PC-3 (cell line): ENCODE measurements around the gene IGFBP7. TPM values are rescaled to one million over a fixed set of nuclear protein-coding genes. Genes with fewer than 3 reads are reported as not detected.
A peak's percentile ranks its signal among the peaks of the same experiment; 100 is the strongest.

Source experiments
- ATAC-seq: fragments of 200-7000 bp; cut with Tn5 transposase; 2 replicates; pipeline ENCODE4 v1.9.1; 2020; ENCODE audit warnings: mild to moderate bottlenecking, moderate library complexity
- BruUV-seq: library from RNA; stranded (reverse); fragments of 400-500 nt; replicated peaks from 2 replicates; lab custom pipeline; 2021; lab: Mats Ljungman, UMichigan
- CTCF ChIA-PET: fragments of 300-600 bp; sonication (Branson Sonifier 250); formaldehyde crosslinking; loops from one replicate; lab custom pipeline; 2022; ENCODE audit warnings: antibody characterized with exemption; lab: Charles Lee
- POLR2A ChIA-PET: fragments of 300-600 bp; sonication (Branson Sonifier 250); formaldehyde crosslinking; loops from one replicate; lab custom pipeline; 2022; ENCODE audit warnings: antibody characterized with exemption; ENCODE audit not compliant: unreplicated experiment; lab: Charles Lee
- DNase-seq: peaks from one replicate; pipeline ENCODE4 v3.0.0-alpha.2; 2015
- H2AFZ ChIP-seq: fragments of 300-600 bp; sonication (generic); 2 replicates; pipeline ENCODE4 v1.6.0; 2016; ENCODE audit warnings: antibody characterized with exemption, low read length
- H3F3A ChIP-seq: fragments of 300-600 bp; sonication (generic); one replicate; pipeline ENCODE4 v1.6.0; 2017; ENCODE audit warnings: antibody characterized with exemption, low read length, control low read depth, mild to moderate bottlenecking; ENCODE audit not compliant: unreplicated experiment
- H3K27ac ChIP-seq: fragments of 300-600 bp; sonication (generic); 2 replicates; pipeline ENCODE4 v1.5.1; 2016; ENCODE audit warnings: mild to moderate bottlenecking, low read length
- H3K27me3 ChIP-seq: fragments of 300-600 bp; sonication (generic); 2 replicates; pipeline ENCODE4 v1.6.1; 2016; ENCODE audit warnings: low read length, mixed read lengths
- H3K36me3 ChIP-seq: fragments of 300-600 bp; sonication (generic); 2 replicates; pipeline ENCODE4 v1.6.1; 2016; ENCODE audit warnings: low read depth, mixed run types, low read length, mixed read lengths
- H3K4me1 ChIP-seq: fragments of 300-600 bp; sonication (generic); 2 replicates; pipeline ENCODE4 v1.5.1; 2016; ENCODE audit warnings: low read length; ENCODE audit not compliant: insufficient read depth
- H3K4me2 ChIP-seq: fragments of 300-600 bp; sonication (generic); 2 replicates; pipeline ENCODE4 v1.6.0; 2016; ENCODE audit warnings: low read length
- H3K4me3 ChIP-seq: fragments of 300-600 bp; sonication (generic); 2 replicates; pipeline ENCODE4 v1.5.1; 2016; ENCODE audit warnings: mild to moderate bottlenecking, low read length, mixed read lengths
- H3K79me2 ChIP-seq: fragments of 300-600 bp; sonication (generic); 2 replicates; pipeline ENCODE4 v1.6.1; 2017; ENCODE audit warnings: low read length, mixed read lengths
- H3K9ac ChIP-seq: fragments of 300-600 bp; sonication (generic); 2 replicates; pipeline ENCODE4 v1.6.0; 2016; ENCODE audit warnings: mild to moderate bottlenecking, low read length
- H3K9me2 ChIP-seq: fragments of 300-600 bp; sonication (generic); replicated peaks from 2 replicates; pipeline ENCODE4 v1.6.1; 2016; ENCODE audit warnings: mixed run types, low read length, mixed read lengths
- H3K9me3 ChIP-seq: fragments of 300-600 bp; sonication (generic); 2 replicates; pipeline ENCODE4 v1.6.1; 2016; ENCODE audit warnings: low read length, mixed read lengths
- H4K20me1 ChIP-seq: fragments of 300-600 bp; sonication (generic); 2 replicates; pipeline ENCODE4 v1.6.1; 2016; ENCODE audit warnings: low read length, mixed read lengths
- EZH2 ChIP-seq: fragments of 300-600 bp; sonication (generic); IDR thresholded peaks from one replicate; pipeline ENCODE4 v1.6.1; 2017; ENCODE audit warnings: antibody characterized with exemption, mild to moderate bottlenecking, low read length; ENCODE audit not compliant: unreplicated experiment
- EZH2phosphoT487 ChIP-seq: fragments of 300-600 bp; sonication (generic); IDR thresholded peaks from 2 replicates; pipeline ENCODE4 v1.6.1; 2018; ENCODE audit warnings: mild to moderate bottlenecking, antibody characterized with exemption, low read length, borderline replicate concordance
- intact Hi-C: fragments of 100-400 bp; cut with micrococcal nuclease; formaldehyde crosslinking; loops from 2 replicates; pipeline ENCODE4 v1.9.0; 2023
- total RNA-seq: library from RNA; depleted of rRNA; stranded (reverse); fragments of >200 nt; gene quantifications from 2 replicates; pipeline ENCODE4 v1.2.3, GENCODE V29; 2014
- TF ChIP-seq, protein P1 (sequence below): fragments of 300-600 bp; sonication (generic); conservative IDR thresholded peaks from 2 replicates; pipeline ENCODE4 v1.5.1; 2017; ENCODE audit warnings: antibody characterized with exemption, low read depth, mild to moderate bottlenecking, low read length

IGFBP7 gene
- total RNA-seq, 1 experiment from 2014 or later = not detected

DNA sequence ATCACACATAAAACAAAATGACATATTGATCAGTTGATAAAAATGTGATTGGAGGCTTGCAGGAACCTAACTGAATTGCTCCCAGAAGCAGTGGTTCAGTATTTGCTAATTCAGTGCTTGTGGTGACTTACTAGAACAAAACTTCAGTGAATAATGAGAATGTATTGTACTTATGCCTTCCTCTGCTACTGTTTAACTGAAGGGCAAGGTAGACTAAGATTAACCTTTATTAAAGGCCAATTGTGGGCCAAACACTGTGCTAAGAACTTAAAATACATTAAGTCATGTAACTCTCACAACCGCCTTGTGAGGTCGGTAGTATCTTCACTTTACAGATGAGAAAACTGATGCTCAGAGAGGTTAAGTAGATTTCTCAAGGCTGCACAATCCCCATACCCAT, 14.9 kb downstream of the IGFBP7 start:
- H2AFZ ChIP-seq = peak overlapping the region; percentile 14; the same call in 1 of the 2 replicates
- no peak overlapping the region for H3K27ac ChIP-seq
- H3K9ac ChIP-seq = no peak overlapping the region
- H4K20me1 ChIP-seq = no peaks in the 10 kb centered on the region
- BruUV-seq = no TSS peak
- no peaks in the 10 kb centered on the region for H3K9me2 ChIP-seq
- TF ChIP-seq, protein P1, sequence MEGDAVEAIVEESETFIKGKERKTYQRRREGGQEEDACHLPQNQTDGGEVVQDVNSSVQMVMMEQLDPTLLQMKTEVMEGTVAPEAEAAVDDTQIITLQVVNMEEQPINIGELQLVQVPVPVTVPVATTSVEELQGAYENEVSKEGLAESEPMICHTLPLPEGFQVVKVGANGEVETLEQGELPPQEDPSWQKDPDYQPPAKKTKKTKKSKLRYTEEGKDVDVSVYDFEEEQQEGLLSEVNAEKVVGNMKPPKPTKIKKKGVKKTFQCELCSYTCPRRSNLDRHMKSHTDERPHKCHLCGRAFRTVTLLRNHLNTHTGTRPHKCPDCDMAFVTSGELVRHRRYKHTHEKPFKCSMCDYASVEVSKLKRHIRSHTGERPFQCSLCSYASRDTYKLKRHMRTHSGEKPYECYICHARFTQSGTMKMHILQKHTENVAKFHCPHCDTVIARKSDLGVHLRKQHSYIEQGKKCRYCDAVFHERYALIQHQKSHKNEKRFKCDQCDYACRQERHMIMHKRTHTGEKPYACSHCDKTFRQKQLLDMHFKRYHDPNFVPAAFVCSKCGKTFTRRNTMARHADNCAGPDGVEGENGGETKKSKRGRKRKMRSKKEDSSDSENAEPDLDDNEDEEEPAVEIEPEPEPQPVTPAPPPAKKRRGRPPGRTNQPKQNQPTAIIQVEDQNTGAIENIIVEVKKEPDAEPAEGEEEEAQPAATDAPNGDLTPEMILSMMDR = no peak
- no peak for TF ChIP-seq EZH2
- no peak for TF ChIP-seq EZH2phosphoT487
- ATAC-seq (no peak), DNase-seq (no peak)
- POLR2A ChIA-PET = no interaction called here
- CTCF ChIA-PET = no interaction called here
- H3K36me3 ChIP-seq = no peaks in the 10 kb centered on the region
- no peak overlapping the region for H3K4me2 ChIP-seq
- no peaks in the 10 kb centered on the region for H3K4me1 ChIP-seq
- no peaks in the 10 kb centered on the region for H3K79me2 ChIP-seq
- intact Hi-C loops = no loop called here
- H3K9me3 ChIP-seq = no peaks in the 10 kb centered on the region
- peaks cover 22% of the 10 kb centered on the region for H3K27me3 ChIP-seq
- no peak overlapping the region for H3K4me3 ChIP-seq
- no peaks in the 10 kb centered on the region for H3F3A ChIP-seq

DNA sequence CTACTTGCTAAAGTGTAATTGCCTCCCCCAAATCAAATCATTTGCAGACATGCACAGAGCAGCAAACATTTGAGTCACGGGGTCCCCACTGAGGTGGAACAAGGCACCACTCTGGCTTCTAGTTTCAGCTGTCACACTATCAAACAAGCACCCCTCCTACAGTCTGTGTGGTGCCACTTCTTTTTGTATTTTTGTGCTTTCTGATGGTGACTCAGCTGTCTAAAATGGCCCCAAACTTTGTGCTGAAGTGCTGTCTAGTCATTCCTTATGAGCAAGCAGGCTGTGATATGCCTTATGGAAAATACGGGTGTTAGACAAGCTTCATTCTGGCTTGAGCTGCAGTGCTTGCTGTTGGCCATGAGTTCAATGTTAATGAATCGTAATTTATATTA, 15.4 kb downstream of the IGFBP7 start:
- Histone ChIP-seq H3F3A (no peaks in the 10 kb centered on the region), H3K4me3 (no peak overlapping the region), H3K36me3 (no peaks in the 10 kb centered on the region), H3K27ac (no peak overlapping the region), H4K20me1 (no peaks in the 10 kb centered on the region), H3K9me2 (no peaks in the 10 kb centered on the region), H3K9ac (no peak overlapping the region), H3K9me3 (no peaks in the 10 kb centered on the region), H3K79me2 (no peaks in the 10 kb centered on the region), H3K4me1 (no peaks in the 10 kb centered on the region), H3K27me3 (peaks cover 22% of the 10 kb centered on the region), H3K4me2 (no peak overlapping the region), H2AFZ (peak overlapping the region; percentile 14; the same call in 1 of the 2 replicates)
- CTCF ChIA-PET = no interaction called here
- no peak for TF ChIP-seq EZH2phosphoT487
- TF ChIP-seq, protein P1 = no peak
- no peak for TF ChIP-seq EZH2
- peak; percentile 25 for DNase-seq
- intact Hi-C loops = no loop called here
- no peak for ATAC-seq
- POLR2A ChIA-PET = interaction anchor here (0.6 kb wide), 1 partner anchor 30 kb away, joined by 3 read pairs; no protein-coding TSS in a partner anchor
- no TSS peak for BruUV-seq

DNA sequence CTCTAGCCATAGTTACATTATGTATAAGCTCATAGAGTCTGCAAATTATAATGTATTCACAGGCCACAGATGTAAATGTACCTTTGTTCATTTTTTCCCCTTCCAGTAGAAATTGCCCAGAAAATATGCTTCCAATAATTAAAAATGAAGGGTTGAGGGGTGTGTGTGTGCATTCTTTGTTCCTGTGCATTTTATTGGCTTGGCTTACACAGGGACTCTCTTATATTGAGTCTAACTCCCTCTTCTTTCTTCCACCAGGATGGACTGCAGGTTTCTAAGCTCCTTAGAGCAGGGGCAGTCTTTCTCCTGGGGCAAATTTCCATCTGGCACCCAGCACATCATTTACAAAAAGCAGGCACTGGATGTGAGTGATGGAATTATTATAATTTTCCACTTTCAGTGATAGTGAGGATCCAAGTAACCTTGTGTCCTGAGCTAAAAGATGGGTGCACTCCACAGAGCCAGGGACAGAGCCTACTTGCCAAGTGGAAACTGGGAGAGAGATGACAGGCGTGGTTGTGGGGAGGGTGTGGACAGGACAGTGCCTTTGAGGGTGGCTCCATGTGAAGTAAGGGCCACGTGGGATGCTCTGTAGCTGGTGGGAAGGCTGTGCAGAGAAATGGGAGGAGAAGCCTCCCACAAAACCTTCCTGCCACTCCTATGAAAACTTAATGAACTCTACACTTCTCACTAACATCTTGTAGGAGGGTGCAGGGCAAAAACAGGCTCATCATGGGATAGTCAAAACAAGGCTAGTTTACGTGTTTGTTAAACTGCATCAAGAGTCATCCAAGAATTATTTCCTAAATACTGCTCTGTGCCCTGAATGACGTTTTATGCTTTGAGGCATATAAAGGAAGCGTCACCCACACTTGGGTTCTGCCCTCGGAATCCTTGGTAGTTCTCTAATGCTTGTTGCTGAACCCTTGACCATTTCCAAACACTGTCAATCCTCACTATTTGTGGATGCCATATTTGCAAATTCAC, 16.0 kb downstream of the IGFBP7 start:
- no TSS peak for BruUV-seq
- H3K9ac ChIP-seq = no peak overlapping the region
- TF ChIP-seq EZH2 (no peak), EZH2phosphoT487 (no peak)
- TF ChIP-seq, protein P1 = no peak
- H3K27ac ChIP-seq = no peak overlapping the region
- DNase-seq = no peak
- H3K79me2 ChIP-seq = no peaks in the 10 kb centered on the region
- H2AFZ ChIP-seq = peak overlapping the region; percentile 14; the same call in 1 of the 2 replicates
- H4K20me1 ChIP-seq = no peaks in the 10 kb centered on the region
- H3K36me3 ChIP-seq = no peaks in the 10 kb centered on the region
- H3K4me3 ChIP-seq = no peak overlapping the region
- POLR2A ChIA-PET = interaction anchor here (0.6 kb wide), 1 partner anchor 29 kb away, joined by 3 read pairs; no protein-coding TSS in a partner anchor
- H3K4me1 ChIP-seq = no peaks in the 10 kb centered on the region
- H3K4me2 ChIP-seq = no peak overlapping the region
- H3K9me2 ChIP-seq = no peaks in the 10 kb centered on the region
- ATAC-seq = no peak
- H3K27me3 ChIP-seq = peaks cover 22% of the 10 kb centered on the region
- CTCF ChIA-PET = no interaction called here
- H3F3A ChIP-seq = no peaks in the 10 kb centered on the region
- H3K9me3 ChIP-seq = no peaks in the 10 kb centered on the region
- intact Hi-C loops = no loop called here
